Adipose tissue (tissue), 3 donors: ENCODE measurements around the gene CALD1. TPM values are rescaled to one million over a fixed set of nuclear protein-coding genes. Genes with fewer than 3 reads are reported as not detected.

ENCODE experiments used
- H3K27ac ChIP-seq: one replicate; pipeline ENCODE4 v1.5.1; 2013; ENCODE audit warnings: low read depth, low read length
- WGBS, 3 donors: extraction: QIAGEN DNeasy Blood & Tissue Kit; methylation state at CpG; one replicate each; pipeline ENCODE4 v1.1.7; 2013; 5-methylcytosine and 5-hydroxymethylcytosine counted together
- polyA plus RNA-seq, 3 donors: library from polyadenylated mRNA; stranded (reverse); fragments of 200-250 nt; gene quantifications; one replicate each; pipeline ENCODE4 v1.2.3, GENCODE V29; 2013
- donor health status: healthy with polysubstance abuse.
- donor health status: Bipolar disorder and iron deficiency.
- donor health status: healthy.

Gene CALD1
- polyA plus RNA-seq, 3 donors: 18.7 to 259 (median 86.3) TPM

DNA sequence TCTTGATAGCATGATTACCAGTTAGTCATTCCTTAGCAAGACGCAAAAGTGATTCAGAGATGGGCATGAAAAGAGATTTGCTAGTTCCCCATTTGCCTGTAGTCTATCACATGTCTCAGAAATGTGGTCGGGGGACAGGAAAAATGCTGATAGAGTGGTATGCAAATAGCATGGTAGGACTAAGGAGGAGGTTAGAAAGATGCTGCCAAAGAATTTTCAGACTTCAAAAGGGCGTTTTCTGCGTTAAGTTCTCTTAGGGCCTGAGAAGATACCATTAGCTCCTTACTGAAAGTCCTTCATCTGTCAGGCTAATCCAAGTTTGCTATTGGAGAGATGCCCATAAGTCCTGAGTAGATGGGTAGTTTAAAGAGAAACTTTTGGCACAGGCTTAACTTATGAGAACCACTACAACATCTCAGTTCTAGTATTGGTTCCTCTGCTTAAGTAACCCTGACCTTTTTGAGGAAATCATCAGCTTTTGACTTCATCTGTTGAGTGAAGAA, 2.7 kb downstream of the CALD1 start:
- no peak overlapping the region for H3K27ac ChIP-seq
- 55 to 83% (median 62%) methylated on average over 4 of the region's 4 CpGs for WGBS, 3 donors

DNA sequence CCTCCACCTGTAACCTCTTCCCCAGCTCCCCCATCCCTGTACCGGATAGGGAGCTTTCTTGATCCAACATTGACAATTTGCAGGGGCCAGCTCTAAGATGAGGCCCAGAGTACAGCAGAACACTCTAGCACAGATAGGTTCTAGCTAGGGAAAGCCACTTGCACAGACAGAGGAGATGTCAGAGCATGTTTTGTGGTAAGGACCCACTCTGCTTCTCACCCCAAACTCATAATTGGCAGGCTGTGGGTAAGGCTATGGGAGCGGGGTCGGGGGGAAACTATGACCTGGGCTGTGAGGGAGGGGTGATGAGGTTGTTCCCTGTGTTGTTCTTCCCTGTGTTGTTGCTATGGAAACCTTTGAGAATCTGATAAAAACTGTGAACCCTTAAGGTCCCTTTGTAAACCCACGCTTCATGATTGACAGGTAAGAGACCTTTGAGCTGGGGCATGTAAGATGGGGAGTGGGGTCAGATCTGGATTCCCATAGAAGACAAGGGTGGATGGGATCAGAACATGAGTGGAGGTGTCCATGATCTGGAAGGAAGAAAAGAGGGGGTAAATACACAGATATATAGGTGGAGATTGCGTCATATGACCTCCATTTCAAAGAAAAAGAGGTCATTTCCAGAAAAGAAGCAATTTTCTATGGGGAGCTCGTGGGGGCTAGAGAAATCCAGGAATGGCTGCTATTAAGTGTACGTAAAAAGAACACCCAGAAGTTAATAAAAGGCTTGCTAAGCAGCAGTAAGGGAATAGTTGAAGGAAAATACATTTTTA, 4.0 kb downstream of the CALD1 start:
- 80 to 90% (median 83%) methylated on average over 7 of the region's 7 CpGs for WGBS, 3 donors
- H3K27ac ChIP-seq: no peak overlapping the region

DNA sequence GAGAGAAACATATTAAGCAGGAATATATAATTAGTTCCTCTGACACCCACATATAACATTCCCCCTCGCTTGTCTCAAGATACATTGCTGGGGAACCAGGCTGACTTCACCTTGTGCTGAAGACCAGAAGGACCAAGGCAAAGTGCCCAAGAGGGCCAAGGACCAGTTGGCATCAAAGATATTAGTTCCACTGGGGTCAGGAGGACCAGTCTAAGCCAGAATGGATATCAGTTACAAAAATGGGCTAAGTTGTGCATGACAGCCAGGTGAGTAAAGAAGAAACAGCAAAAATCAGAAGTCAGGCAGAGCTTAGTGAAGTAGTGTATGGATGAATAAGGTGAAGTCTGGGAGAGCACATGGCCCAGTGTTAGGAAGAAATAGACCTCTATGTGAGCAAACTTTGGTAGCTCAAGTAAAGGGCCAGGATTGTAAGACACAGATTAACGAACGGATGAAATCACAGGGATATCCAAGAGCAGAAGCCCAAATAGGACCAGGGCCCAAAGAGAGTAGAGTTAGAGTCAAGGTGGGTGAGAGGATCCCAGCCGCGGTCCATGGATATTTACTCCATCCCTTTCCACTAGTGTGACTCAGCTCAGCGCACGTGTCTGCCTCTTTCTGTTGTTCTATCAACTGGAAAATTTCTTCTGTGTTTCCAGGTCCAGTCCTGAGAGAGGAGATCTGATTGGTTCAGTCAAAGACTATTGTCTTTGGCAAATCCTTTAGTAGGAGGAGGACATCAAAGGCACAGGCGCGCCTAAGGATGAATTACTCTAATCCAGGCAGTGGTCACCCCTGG, 5.0 kb downstream of the CALD1 start:
- 93 to 97% (median 94%) methylated on average over 9 of the region's 9 CpGs for WGBS, 3 donors
- H3K27ac ChIP-seq: no peak overlapping the region

DNA sequence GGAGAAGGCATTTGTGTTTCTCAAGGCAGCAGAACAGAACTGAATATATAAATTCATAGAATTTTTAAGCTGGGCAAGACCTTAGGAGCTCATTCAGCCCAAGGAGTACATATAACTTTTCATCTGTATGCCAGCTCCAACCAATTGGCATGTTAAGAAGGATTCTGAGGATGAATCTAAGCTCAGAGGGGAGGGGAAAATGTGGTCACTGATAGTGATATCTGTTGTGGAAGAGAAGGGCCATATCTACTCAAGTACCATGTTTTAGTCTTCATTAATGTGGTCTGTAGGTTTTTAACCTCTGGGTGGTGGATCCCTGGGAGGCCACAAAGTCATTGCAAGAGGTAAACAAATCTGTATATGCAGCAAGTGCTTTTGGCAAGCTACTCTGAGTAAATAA, 6.4 kb downstream of the CALD1 start:
- H3K27ac ChIP-seq: no peak overlapping the region

DNA sequence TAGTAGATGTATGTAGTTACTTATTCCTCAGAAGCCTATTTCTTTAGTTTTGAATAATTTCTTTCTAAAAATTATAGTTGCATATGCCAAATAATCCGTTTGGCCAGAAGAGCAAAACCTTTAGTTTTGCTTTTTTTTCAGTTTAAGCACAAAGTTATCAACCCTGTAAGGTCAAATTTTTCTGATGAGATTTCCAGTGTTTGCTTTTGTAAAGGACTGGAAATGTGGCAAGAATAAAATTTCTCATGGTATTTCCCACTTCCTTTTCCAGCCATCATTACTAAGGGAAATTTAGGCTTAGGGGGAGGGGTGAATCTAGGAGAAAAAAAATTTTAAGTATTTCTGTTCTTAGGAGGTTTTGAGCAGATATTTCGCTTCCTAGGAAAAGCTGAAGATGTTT, 7.6 kb downstream of the CALD1 start:
- 54 to 69% (median 64%) methylated on average over 2 of the region's 2 CpGs for WGBS, 3 donors
- H3K27ac ChIP-seq: no peak overlapping the region

DNA sequence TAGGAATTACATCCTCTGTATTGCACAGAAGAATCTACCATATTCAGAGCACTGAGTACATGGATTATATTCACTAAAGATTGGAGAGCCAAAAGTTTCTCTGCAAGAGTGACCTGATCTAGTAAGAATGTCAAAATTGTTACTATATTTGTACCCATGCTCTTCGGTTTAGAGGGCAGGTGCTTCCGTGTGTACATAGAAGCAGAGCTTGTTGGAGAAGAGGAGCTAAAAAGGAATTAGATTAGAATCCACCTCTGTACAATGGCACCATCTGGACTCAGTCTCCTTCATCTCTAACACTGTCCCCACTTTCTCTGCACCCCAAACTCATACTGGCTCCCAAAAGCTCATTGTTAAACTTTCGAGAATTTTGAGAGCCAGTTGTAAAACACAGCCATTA, 8.3 kb downstream of the CALD1 start:
- no peak overlapping the region for H3K27ac ChIP-seq
- 77 to 79% (median 77%) methylated on average over 3 of the region's 3 CpGs for WGBS, 3 donors

DNA sequence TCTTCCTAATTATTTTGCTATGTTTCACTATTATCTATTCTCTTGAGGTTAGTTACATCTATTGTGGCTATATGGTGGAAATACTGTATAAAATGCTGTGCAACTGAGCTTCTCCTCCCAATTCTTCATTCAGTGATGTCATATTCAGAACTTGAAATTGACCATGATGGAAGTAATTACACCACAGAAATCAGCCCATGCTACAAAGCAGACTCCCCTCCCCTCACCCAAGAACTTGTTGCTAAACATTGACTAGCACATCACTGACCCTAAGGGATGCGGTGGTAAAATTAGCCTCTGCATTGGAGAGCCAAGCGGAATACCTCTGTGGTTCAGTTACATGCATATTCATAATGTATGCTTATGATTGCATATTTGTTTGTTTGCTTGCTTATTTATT, 8.8 kb downstream of the CALD1 start:
- H3K27ac ChIP-seq: no peak overlapping the region
- 93 to 96% (median 94%) methylated on average over 2 of the region's 2 CpGs for WGBS, 3 donors

DNA sequence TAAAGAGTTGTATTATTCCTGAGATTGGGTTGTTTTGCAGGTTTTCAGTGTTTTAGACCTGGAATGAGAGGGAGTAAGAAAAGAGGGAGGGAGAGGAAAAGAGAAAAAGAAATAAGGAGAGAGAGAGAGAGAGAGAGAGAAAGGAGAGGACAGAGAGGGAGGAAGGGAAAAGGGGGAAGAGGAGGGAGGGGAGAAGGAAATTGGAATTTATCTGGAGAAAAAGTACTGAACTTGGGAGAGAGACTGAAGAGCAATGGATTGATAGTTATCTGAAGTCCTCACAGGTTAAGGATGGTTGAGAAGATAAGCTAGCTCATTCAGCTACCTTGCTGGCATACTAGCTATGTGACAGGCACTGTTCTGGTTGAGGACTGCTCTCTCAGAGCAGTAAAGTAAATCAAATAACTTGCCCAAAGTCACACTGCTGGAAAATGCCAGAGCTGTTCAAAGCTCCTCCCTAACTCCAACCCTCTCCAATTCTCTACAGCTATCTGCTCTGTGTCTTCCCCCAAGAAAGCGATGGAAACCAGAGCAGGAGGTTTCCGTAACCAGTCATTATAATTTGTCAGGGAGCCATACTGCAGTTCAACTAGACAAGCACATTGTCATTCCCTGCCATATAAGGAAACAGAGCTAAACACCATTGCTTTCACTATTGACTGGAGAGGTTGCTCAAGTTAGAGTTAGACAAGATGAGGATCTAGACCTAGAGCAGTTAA, 10.7 kb downstream of the CALD1 start:
- WGBS, 3 donors: 39 to 62% (median 45%) methylated on average over 2 of the region's 2 CpGs
- H3K27ac ChIP-seq: no peak overlapping the region

DNA sequence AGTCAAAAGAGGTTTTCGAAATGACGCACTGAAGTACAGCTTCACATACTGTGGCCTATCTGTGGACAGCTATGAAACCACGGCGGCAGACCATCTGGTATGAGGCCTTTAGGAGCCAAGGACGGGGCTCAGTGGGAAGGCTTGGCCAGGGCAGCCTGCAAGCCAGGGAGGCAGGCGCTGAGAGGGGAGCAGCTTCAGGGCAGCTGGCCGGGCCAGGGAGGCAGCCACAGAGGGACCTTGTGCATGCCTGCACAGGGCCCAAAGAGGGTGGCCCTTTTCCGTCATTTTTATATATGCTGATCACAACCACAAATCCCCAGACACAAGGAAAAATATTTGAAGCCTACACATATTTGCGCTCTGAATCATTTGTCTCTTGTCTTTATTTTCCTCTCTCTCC, 13.5 kb downstream of the CALD1 start:
- no peak overlapping the region for H3K27ac ChIP-seq
- WGBS, 3 donors: 83 to 86% (median 85%) methylated on average over 9 of the region's 9 CpGs

DNA sequence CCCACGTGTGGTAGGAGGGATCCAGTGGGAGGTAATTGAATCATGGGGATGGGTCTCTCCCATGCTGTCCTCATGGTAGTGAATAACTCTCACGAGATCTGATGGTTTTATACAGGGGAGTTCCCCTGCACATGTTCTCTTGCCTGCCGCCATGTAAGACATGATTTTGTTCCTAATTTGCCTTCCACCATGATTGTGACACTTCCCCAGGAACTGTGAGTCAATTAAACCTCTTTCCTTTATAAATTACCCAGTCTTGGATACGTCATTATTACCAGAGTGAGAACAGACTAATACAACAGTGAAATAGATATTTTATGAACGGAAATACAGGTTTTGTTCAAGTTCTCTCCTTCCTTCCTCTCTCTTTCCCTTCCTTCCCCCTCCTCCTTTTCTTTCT, 15.8 kb downstream of the CALD1 start:
- H3K27ac ChIP-seq: no peak overlapping the region
- 77 to 82% (median 80%) methylated on average over 5 of the region's 5 CpGs for WGBS, 3 donors

DNA sequence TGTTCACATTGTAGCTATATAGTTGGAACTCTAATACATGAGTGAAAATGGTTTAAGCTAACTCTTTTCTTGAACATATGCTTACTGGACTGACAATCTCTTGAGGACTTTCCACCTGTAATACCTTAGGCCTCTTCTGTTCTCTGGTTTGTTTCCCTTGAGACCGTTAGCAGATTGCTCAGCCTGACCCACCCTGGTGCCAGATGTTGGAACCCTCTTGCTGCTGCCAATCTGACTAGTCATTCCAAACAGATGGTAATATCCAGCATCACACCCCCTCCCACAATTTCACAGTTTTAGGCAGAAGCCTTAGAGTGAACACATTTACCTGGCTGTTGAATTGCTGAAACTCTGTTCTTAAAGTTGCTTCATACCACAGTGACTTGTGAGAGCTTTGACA, 18.7 kb downstream of the CALD1 start:
- 60 to 81% (median 80%) methylated on average over 1 of the region's 1 CpG for WGBS, 3 donors
- no peak overlapping the region for H3K27ac ChIP-seq

DNA sequence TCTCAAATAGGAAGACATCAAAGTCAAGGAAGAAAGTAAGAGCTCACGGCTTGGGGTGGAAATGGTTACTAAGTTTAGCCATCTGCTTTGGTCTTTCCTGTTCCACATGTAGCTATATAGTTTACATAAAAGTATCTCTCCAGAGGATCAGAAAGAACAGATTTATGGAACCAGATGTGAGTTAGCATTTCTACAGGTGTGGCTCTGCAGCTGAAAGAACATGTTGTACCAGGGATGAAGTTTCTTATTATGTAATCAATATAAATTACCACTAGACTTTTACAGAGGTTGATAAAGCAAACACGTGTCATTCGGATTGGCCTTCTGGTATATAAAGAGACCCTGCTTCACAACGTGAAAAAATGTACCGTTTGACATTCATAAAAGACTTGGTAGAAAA, 19.9 kb downstream of the CALD1 start:
- H3K27ac ChIP-seq: no peak overlapping the region
- WGBS, 3 donors: 47 to 54% (median 49%) methylated on average over 5 of the region's 5 CpGs

DNA sequence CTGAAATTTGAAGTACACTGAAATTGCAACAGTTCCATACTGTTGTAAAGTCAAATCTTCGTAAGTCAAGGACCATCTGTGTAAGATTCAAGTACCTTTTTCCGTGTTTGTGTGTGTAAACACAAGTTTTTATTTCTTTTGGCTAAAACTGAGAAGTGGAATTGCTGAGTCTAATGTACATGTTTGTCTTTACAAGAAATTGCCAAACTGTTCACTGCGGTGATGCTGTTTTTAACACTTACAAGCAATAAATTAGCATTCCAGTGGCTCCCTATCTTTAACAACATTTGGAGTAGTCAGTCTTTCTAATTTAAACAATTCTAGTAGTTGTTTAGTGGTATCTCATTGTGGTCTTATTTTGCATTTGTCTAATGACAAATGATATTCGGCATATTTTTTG, 23.3 kb downstream of the CALD1 start:
- H3K27ac ChIP-seq: no peak overlapping the region
- WGBS, 3 donors: 95 to 97% (median 96%) methylated on average over 4 of the region's 4 CpGs

DNA sequence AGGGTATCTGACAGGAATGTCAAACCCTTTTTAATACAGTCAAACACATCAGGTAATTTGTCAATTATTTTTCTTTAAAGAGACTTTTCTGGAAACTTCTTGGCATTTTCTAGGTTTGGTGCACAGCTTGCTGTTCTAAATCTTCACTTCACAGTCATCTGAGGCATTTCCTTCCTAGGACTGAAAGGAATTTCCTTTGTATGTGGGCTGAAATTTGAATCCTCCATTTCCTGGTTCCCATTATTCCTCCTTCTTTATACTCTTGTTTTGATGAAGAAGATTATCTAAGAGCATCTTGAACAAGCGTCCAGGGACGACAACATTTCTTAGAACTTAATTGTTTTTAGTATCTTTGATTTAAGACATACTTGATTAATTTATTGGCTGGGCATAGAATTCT, 24.9 kb downstream of the CALD1 start:
- H3K27ac ChIP-seq: no peak overlapping the region
- WGBS, 3 donors: 68 to 76% (median 73%) methylated on average over 2 of the region's 2 CpGs

DNA sequence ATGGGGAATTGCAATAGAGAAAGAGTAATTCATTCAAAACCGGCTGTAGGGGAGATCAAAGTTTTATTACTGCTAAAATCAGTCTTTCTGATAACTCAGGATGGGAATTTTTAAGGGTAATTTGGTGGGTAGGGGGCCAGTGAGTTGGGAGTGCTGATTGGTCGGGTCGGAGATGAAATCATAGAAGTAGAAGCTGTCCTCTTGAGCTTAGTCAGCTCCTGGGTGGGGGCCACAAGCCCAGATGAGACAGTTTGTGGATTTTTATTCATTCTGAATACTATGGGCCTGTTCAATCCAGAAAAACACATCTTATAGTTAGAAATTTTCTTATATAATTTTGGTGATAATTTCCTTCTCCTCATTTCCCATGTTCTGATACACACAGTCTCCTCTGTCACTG, 25.4 kb downstream of the CALD1 start:
- WGBS, 3 donors: 83 to 94% (median 90%) methylated on average over 3 of the region's 3 CpGs
- no peak overlapping the region for H3K27ac ChIP-seq

DNA sequence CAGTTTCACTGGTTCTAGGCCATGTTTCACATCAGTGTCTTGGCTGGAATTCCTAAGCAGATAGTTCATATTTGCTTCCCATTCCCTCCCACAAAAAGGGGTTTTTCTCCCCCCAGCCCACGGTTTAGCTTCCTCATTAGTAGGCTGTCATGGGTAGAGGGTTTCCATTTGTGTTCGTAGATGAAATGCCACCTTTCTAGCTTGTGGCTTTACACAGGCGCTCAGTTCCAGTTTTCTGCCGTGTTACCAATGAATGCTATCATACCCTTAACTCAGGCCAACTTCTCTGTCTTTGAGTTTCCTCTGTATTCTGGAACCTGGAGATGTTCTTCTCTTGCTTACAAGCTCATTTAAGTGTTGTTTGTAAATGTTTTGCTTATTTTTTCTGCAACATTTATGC, 26.8 kb downstream of the CALD1 start:
- H3K27ac ChIP-seq: no peak overlapping the region
- 93 to 95% (median 93%) methylated on average over 4 of the region's 4 CpGs for WGBS, 3 donors

DNA sequence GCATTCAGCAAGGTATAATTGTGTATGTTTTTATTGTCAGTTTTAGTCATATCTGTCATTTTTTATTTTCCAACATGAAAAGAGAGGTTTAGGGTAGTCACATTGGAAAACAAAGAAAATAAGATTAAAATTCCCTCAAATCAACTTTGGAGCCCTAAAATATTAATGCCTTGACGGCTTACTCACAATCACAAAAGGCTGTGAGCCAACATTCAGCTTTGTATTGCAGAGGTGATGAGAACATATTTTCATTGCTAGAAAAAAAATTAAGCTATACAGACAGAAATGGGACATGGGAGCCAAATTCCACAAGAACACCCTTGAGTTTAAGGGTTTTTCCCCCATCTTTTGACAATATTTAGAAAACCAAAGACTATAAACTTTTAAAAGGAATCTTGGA, 30.2 kb downstream of the CALD1 start:
- WGBS, 3 donors: 74 to 92% (median 76%) methylated on average over 1 of the region's 1 CpG
- H3K27ac ChIP-seq: no peak overlapping the region

DNA sequence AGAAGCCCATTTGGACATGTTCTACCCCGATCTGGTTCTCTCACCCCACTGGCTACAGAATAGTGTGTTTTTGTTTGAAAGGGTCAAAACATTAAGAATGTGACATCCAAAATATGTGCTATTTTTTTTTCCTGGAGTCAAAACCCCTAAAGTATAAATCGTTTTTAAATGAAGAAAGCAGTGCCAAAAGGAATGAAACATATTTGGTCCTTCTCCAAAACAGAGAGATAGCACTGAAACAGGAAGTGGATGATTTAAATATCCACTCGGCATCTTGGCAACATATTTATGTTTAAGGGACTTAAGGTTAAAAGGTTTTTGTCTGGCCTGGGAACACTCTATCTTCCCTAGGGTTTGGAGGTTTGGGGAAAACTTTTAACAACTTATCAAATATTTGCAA, 32.3 kb downstream of the CALD1 start:
- WGBS, 3 donors: 24 to 30% (median 28%) methylated on average over 3 of the region's 3 CpGs
- no peak overlapping the region for H3K27ac ChIP-seq
